Aorta (tissue), 5 donors: Measurements from ENCODE around the gene KIAA0513. TPM values are rescaled to one million over a fixed set of nuclear protein-coding genes. Genes with fewer than 3 reads are reported as not detected.
"Not testable (repeated sequence)": the region's sequence is repeated elsewhere in the genome, so short reads cannot be mapped to it uniquely, and the experiment has no call there.

Experiments used
- ATAC-seq: fragments of 200-7000 bp; cut with Tn5 transposase; one replicate; pipeline ENCODE4 v1.9.1; 2022; ENCODE audit warnings: moderate library complexity; ENCODE audit not compliant: low FRiP score
- DNase-seq, 2 donors: peaks; one replicate each; pipeline ENCODE4 v3.0.0-alpha.2; 2020
- H3K27ac ChIP-seq, 2 donors: one replicate each; pipeline ENCODE4 v1.5.1; 2013; ENCODE audit warnings: low read length in 2 of 2, mild to moderate bottlenecking in 2 of 2, moderate library complexity in 2 of 2, control low read depth in 1 of 2, inconsistent platforms in 1 of 2, low read depth in 1 of 2
- H3K27me3 ChIP-seq, 2 donors: one replicate each; pipeline ENCODE4 v1.6.1; 2013; ENCODE audit warnings: control low read depth in 1 of 2, low read length in 1 of 2, mild to moderate bottlenecking in 1 of 2, moderate library complexity in 1 of 2; ENCODE audit not compliant: insufficient read depth in 2 of 2, control insufficient read depth in 1 of 2
- H3K36me3 ChIP-seq, 2 donors: one replicate each; pipeline ENCODE4 v1.6.1; 2013; ENCODE audit warnings: control low read depth in 1 of 2, low read length in 1 of 2, mild to moderate bottlenecking in 1 of 2; ENCODE audit not compliant: insufficient read depth in 2 of 2, control insufficient read depth in 1 of 2
- H3K4me1 ChIP-seq, 2 donors: one replicate each; pipeline ENCODE4 v1.6.1; 2013; ENCODE audit warnings: low read length in 2 of 2, control low read depth in 1 of 2, mild to moderate bottlenecking in 1 of 2, moderate library complexity in 1 of 2; ENCODE audit not compliant: insufficient read depth in 2 of 2, control insufficient read depth in 1 of 2
- H3K4me3 ChIP-seq, 2 donors: one replicate each; pipeline ENCODE4 v1.5.1; 2013; ENCODE audit warnings: low read length in 2 of 2, control low read depth in 1 of 2, mild to moderate bottlenecking in 1 of 2
- H3K9me3 ChIP-seq: one replicate; pipeline ENCODE4 v1.6.1; 2013; ENCODE audit warnings: mild to moderate bottlenecking, low read length; ENCODE audit not compliant: control insufficient read depth
- WGBS, 2 donors: extraction: QIAGEN DNeasy Blood & Tissue Kit; methylation state at CpG; one replicate each; pipeline ENCODE4 v1.1.7; 2013; 5-methylcytosine and 5-hydroxymethylcytosine counted together
- intact Hi-C, 2 donors: fragments of 100-400 bp; cut with DNase I; formaldehyde crosslinking; loops; one replicate each; pipeline versions ENCODE4 v1.14.2 to v1.15.0; 2022
- polyA plus RNA-seq, 2 donors: library from polyadenylated mRNA; stranded (reverse); fragments of 200-250 nt; gene quantifications; one replicate each; pipeline ENCODE4 v1.2.3, GENCODE V29; 2013
- total RNA-seq, 2 donors: library from RNA; stranded (reverse); fragmentation: NEBNext Ultra II Directional; extraction: Animal tissue kit (Norgen Biotek cat#: 25700); gene quantifications; one replicate each; pipeline ENCODE4 v1.2.1, GENCODE V29; 2021
- donor health status: healthy with polysubstance abuse.
- donor health status: Bipolar disorder and iron deficiency.
- donor health status: DM: no; HTN: no; CAD: no.
- donor health status: DM: no; HTN: no; CAD: no.
- donor health status: DM: yes; HTN: yes; CAD: no.

Gene KIAA0513
- total and polyA plus RNA-seq, 4 donors, result 3.4 to 17.7 (median 10.3) TPM

- intact Hi-C loops, result no loop called here
- Histone ChIP-seq H3K36me3 (no peaks in the 10 kb centered on the region), H3K27me3 (no peaks in the 10 kb centered on the region), H3K9me3 (no peaks in the 10 kb centered on the region), H3K4me1 (no peaks in the 10 kb centered on the region), H3K27ac (no peak overlapping the region), H3K4me3 (no peak overlapping the region)
- WGBS, 2 donors, result 91 to 92% methylated on average over 5 of the region's 5 CpGs
- no peak for DNase-seq
- ATAC-seq, result no peak
These were observed 3.9 kb downstream of the KIAA0513 start for GRCh38 chr16:85031451-85031850.

- intact Hi-C loops, H3K4me1 ChIP-seq, H3K9me3 ChIP-seq, DNase-seq, H3K36me3 ChIP-seq, H3K4me3 ChIP-seq, H3K27me3 ChIP-seq, H3K27ac ChIP-seq, ATAC-seq: not testable (repeated sequence)
- 95 to 97% methylated on average over 4 of the region's 4 CpGs for WGBS, 2 donors
These were observed 4.6 kb downstream of the KIAA0513 start for GRCh38 chr16:85032187-85032586.

GRCh38 chr16:85033171-85033570, 5.6 kb downstream of the KIAA0513 start:
- Histone ChIP-seq H3K4me3 (no peak overlapping the region), H3K9me3 (no peaks in the 10 kb centered on the region), H3K36me3 (no peaks in the 10 kb centered on the region), H3K4me1 (no peaks in the 10 kb centered on the region), H3K27ac (no peak overlapping the region), H3K27me3 (no peaks in the 10 kb centered on the region)
- DNase-seq (no peak), ATAC-seq (no peak)
- 88 to 90% methylated on average over 17 of the region's 17 CpGs for WGBS, 2 donors
- intact Hi-C loops, result no loop called here

- H3K27ac ChIP-seq, result no peak overlapping the region
- no peak overlapping the region for H3K4me3 ChIP-seq
- H3K36me3 ChIP-seq, result no peaks in the 10 kb centered on the region
- WGBS, 2 donors, result 88 to 90% methylated on average over 18 of the region's 18 CpGs
- DNase-seq, result no peak
- ATAC-seq, result no peak
- H3K9me3 ChIP-seq, result no peaks in the 10 kb centered on the region
- no peaks in the 10 kb centered on the region for H3K27me3 ChIP-seq
- H3K4me1 ChIP-seq, result no peaks in the 10 kb centered on the region
- intact Hi-C loops, result no loop called here
These were observed 7.2 kb downstream of the KIAA0513 start for GRCh38 chr16:85034591-85035433.

- Histone ChIP-seq H3K27ac (no peak overlapping the region), H3K4me1 (no peaks in the 10 kb centered on the region), H3K4me3 (no peak overlapping the region), H3K27me3 (no peaks in the 10 kb centered on the region), H3K36me3 (no peaks in the 10 kb centered on the region), H3K9me3 (no peaks in the 10 kb centered on the region)
- WGBS, 2 donors, result 89 to 91% methylated on average over 15 of the region's 15 CpGs
- no peak for DNase-seq
- ATAC-seq, result no peak
- intact Hi-C loops, result no loop called here
These were observed 8.8 kb downstream of the KIAA0513 start for GRCh38 chr16:85036236-85037049.

- Histone ChIP-seq H3K27me3 (no peaks in the 10 kb centered on the region), H3K27ac (no peak overlapping the region), H3K4me3 (no peak overlapping the region), H3K4me1 (no peaks in the 10 kb centered on the region), H3K9me3 (no peaks in the 10 kb centered on the region), H3K36me3 (no peaks in the 10 kb centered on the region)
- WGBS, 2 donors, result 90% methylated on average over 7 of the region's 7 CpGs
- intact Hi-C loops, result no loop called here
- DNase-seq, result no peak
- ATAC-seq, result no peak
These were observed 9.4 kb downstream of the KIAA0513 start for GRCh38 chr16:85037050-85037410.

GRCh38 chr16:85037721-85038120, 10.1 kb downstream of the KIAA0513 start:
- Histone ChIP-seq H3K9me3 (no peaks in the 10 kb centered on the region), H3K4me3 (no peak overlapping the region), H3K36me3 (no peaks in the 10 kb centered on the region), H3K27ac (no peak overlapping the region), H3K4me1 (no peaks in the 10 kb centered on the region), H3K27me3 (no peaks in the 10 kb centered on the region)
- 85 to 86% methylated on average over 5 of the region's 5 CpGs for WGBS, 2 donors
- no peak for ATAC-seq
- intact Hi-C loops, result no loop called here
- DNase-seq, result no peak

- H3K4me3 ChIP-seq, result no peak overlapping the region
- intact Hi-C loops, result no loop called here
- H3K4me1 ChIP-seq, result no peaks in the 10 kb centered on the region
- H3K27ac ChIP-seq, result no peak overlapping the region
- no peaks in the 10 kb centered on the region for H3K27me3 ChIP-seq
- no peak for ATAC-seq
- 94% methylated on average over 6 of the region's 6 CpGs for WGBS, 2 donors
- no peaks in the 10 kb centered on the region for H3K36me3 ChIP-seq
- no peaks in the 10 kb centered on the region for H3K9me3 ChIP-seq
- DNase-seq, result no peak
These were observed 13.1 kb downstream of the KIAA0513 start for GRCh38 chr16:85040685-85041084.
